ENCODE results near the gene FOXO3.

The FOXO3 gene

DNA sequence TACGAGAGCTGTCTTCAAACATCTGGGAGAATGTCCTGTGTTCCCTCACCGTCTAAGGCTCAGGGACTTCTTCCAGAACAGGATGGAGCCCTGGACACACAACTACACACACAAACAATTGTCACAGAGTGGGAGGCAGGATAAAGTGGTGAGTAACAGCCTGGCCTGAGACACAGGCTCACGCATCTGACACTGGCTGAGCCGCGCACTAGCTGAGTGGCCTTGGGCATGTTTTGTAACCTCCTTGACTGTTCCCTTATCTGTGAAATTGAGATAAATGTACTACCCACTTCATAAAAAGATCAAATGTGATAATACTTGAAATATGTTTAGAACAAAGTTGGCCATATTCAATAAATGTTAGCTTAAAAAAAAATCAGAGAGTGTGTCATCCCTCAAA, 155.1 kb downstream of the FOXO3 start:
- no peak for TF ChIP-seq EZH2phosphoT487 (IDR thresholded peaks at IDR 0.05; ENCODE audit: low read depth)
- TF ChIP-seq, protein P1, sequence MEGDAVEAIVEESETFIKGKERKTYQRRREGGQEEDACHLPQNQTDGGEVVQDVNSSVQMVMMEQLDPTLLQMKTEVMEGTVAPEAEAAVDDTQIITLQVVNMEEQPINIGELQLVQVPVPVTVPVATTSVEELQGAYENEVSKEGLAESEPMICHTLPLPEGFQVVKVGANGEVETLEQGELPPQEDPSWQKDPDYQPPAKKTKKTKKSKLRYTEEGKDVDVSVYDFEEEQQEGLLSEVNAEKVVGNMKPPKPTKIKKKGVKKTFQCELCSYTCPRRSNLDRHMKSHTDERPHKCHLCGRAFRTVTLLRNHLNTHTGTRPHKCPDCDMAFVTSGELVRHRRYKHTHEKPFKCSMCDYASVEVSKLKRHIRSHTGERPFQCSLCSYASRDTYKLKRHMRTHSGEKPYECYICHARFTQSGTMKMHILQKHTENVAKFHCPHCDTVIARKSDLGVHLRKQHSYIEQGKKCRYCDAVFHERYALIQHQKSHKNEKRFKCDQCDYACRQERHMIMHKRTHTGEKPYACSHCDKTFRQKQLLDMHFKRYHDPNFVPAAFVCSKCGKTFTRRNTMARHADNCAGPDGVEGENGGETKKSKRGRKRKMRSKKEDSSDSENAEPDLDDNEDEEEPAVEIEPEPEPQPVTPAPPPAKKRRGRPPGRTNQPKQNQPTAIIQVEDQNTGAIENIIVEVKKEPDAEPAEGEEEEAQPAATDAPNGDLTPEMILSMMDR (IDR thresholded peaks at IDR 0.05; ENCODE audit: low read depth, low read length), result no peak
- no peak overlapping the region for H3K4me3 ChIP-seq (ENCODE audit: low read length)
- no peaks in the 10 kb centered on the region for H4K20me1 ChIP-seq (ENCODE audit: insufficient read depth, low read length)
- H3K4me2 ChIP-seq (ENCODE audit: low read length), result no peak overlapping the region
- peaks cover 7% of the 10 kb centered on the region; the same call in 1 of the 2 replicates for H3K27me3 ChIP-seq (ENCODE audit: low read depth, low read length)
- no peak overlapping the region for H2AFZ ChIP-seq (ENCODE audit: low read depth, low read length)
- H3K9me3 ChIP-seq (ENCODE audit: insufficient read depth, low read length), result no peaks in the 10 kb centered on the region
- no peaks in the 10 kb centered on the region for H3K79me2 ChIP-seq (ENCODE audit: low read length)
- H3K9ac ChIP-seq (ENCODE audit: low read length), result no peak overlapping the region
- H3K36me3 ChIP-seq (replicated peaks; ENCODE audit: low read depth, low read length), result no peaks in the 10 kb centered on the region
- H3K4me1 ChIP-seq (ENCODE audit: low read length), result no peaks in the 10 kb centered on the region
- no peak overlapping the region for H3K27ac ChIP-seq (ENCODE audit: low read length)

GRCh38 chr6:108716801-108717791, 156.4 kb downstream of the FOXO3 start:
- Histone ChIP-seq H4K20me1 (ENCODE audit: insufficient read depth, low read length) (no peaks in the 10 kb centered on the region), H3K9ac (ENCODE audit: low read length) (no peak overlapping the region), H3K79me2 (ENCODE audit: low read length) (no peaks in the 10 kb centered on the region), H3K9me3 (ENCODE audit: insufficient read depth, low read length) (no peaks in the 10 kb centered on the region), H3K4me2 (ENCODE audit: low read length) (no peak overlapping the region), H3K27ac (ENCODE audit: low read length) (no peak overlapping the region), H3K27me3 (ENCODE audit: low read depth, low read length) (peaks cover 16% of the 10 kb centered on the region), H3K4me3 (ENCODE audit: low read length) (no peak overlapping the region), H3K4me1 (ENCODE audit: low read length) (no peaks in the 10 kb centered on the region), H3K36me3 (replicated peaks; ENCODE audit: low read depth, low read length) (no peaks in the 10 kb centered on the region), H2AFZ (ENCODE audit: low read depth, low read length) (no peak overlapping the region)
- TF ChIP-seq, protein P1 (IDR thresholded peaks at IDR 0.05; ENCODE audit: low read depth, low read length), result no peak
- no peak for TF ChIP-seq EZH2phosphoT487 (IDR thresholded peaks at IDR 0.05; ENCODE audit: low read depth)

- Histone ChIP-seq H3K4me1 (ENCODE audit: low read length) (no peaks in the 10 kb centered on the region), H3K36me3 (replicated peaks; ENCODE audit: low read depth, low read length) (no peaks in the 10 kb centered on the region), H3K27me3 (ENCODE audit: low read depth, low read length) (peaks cover 10% of the 10 kb centered on the region), H3K9me3 (ENCODE audit: insufficient read depth, low read length) (0 out of 2 replicates have a peak, but pooled peaks cover 3% of the 10 kb centered on the region), H3K79me2 (ENCODE audit: low read length) (no peaks in the 10 kb centered on the region), H3K4me2 (ENCODE audit: low read length) (no peak overlapping the region), H3K9ac (ENCODE audit: low read length) (no peak overlapping the region), H4K20me1 (ENCODE audit: insufficient read depth, low read length) (no peaks in the 10 kb centered on the region), H3K4me3 (ENCODE audit: low read length) (no peak overlapping the region), H2AFZ (ENCODE audit: low read depth, low read length) (no peak overlapping the region), H3K27ac (ENCODE audit: low read length) (no peak overlapping the region)
- TF ChIP-seq, protein P1 (IDR thresholded peaks at IDR 0.05; ENCODE audit: low read depth, low read length), result no peak
- TF ChIP-seq EZH2phosphoT487 (IDR thresholded peaks at IDR 0.05; ENCODE audit: low read depth), result no peak
These were observed 158.8 kb downstream of the FOXO3 start for GRCh38 chr6:108719477-108719876.

- Histone ChIP-seq H3K9ac (ENCODE audit: low read length) (no peak overlapping the region), H2AFZ (ENCODE audit: low read depth, low read length) (no peak overlapping the region), H3K4me3 (ENCODE audit: low read length) (no peak overlapping the region), H3K9me3 (ENCODE audit: insufficient read depth, low read length) (0 out of 2 replicates have a peak, but pooled peaks cover 3% of the 10 kb centered on the region), H4K20me1 (ENCODE audit: insufficient read depth, low read length) (no peaks in the 10 kb centered on the region), H3K27ac (ENCODE audit: low read length) (no peak overlapping the region), H3K27me3 (ENCODE audit: low read depth, low read length) (peaks cover 10% of the 10 kb centered on the region), H3K79me2 (ENCODE audit: low read length) (no peaks in the 10 kb centered on the region), H3K4me1 (ENCODE audit: low read length) (no peaks in the 10 kb centered on the region), H3K36me3 (replicated peaks; ENCODE audit: low read depth, low read length) (no peaks in the 10 kb centered on the region), H3K4me2 (ENCODE audit: low read length) (no peak overlapping the region)
- TF ChIP-seq, protein P1 (IDR thresholded peaks at IDR 0.05; ENCODE audit: low read depth, low read length), result no peak
- TF ChIP-seq EZH2phosphoT487 (IDR thresholded peaks at IDR 0.05; ENCODE audit: low read depth), result no peak
These were observed 160.1 kb downstream of the FOXO3 start for GRCh38 chr6:108720827-108721226.

Data from OCI-LY3 (cell line).